Measurements from ENCODE around the gene EHHADH.
A peak's percentile ranks its signal among the peaks of the same experiment; 100 is the strongest.
"Not testable (repeated sequence)": the region's sequence is repeated elsewhere in the genome, so short reads cannot be mapped to it uniquely, and the experiment has no call there.

EHHADH gene

DNA sequence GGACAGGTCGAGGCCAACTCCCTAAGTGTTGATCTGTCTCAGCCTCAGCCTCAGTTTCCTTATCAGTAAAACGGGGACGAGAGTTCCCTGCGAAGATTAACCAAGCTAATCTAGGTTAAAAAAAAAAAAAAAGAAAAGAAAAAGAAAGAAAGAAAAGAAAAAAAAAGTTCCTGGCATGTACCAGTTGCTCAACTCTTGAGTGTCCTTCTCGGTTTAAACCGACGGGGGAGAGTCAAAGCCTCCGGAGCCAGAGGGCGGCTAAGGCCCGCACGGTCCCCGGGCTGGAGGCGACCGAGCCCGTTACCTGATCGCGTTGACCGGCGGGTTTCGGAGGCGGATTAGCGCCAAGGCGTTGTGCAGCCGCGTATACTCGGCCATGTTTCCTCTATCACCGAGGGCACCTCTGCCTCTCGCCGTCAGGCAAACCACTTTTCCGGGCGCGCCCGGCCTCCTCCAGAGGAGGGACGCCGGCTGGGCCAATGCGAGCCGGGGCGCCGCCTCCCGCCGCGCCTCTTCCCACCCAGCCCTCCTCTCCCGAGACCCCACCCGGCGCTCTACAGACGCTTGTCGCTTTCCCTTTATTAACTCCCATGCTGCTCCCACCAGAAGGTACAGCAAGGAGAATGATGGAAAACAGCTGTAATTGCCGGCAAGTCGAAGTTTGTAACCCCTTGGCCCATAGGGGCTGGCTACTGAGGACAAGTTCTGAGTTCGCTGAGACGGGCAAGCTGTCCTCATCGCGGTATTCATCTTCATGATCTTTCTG, at the start of gene EHHADH:
Gene EHHADH, minus strand, starts transcription at position 405 of the 766 bp plus-strand sequence. Its CDS starts 27 bp downstream, at position 378.
- no peaks in the 10 kb centered on the region for H3K4me1 Mint-ChIP-seq
- H3K36me3 Mint-ChIP-seq = no peaks in the 10 kb centered on the region
- peak within 1 kb of the TSS; percentile 56 for H3K27ac Mint-ChIP-seq
- peak within 1 kb of the TSS; percentile 73 for H3K4me3 Mint-ChIP-seq
- H3K9me3 Mint-ChIP-seq = peaks cover 6% of the 10 kb centered on the region
- ATAC-seq = peak; percentile 95
- peak; percentile 17 to 70 for DNase-seq (ENCODE audit: low spot score in 2 of 2)

DNA sequence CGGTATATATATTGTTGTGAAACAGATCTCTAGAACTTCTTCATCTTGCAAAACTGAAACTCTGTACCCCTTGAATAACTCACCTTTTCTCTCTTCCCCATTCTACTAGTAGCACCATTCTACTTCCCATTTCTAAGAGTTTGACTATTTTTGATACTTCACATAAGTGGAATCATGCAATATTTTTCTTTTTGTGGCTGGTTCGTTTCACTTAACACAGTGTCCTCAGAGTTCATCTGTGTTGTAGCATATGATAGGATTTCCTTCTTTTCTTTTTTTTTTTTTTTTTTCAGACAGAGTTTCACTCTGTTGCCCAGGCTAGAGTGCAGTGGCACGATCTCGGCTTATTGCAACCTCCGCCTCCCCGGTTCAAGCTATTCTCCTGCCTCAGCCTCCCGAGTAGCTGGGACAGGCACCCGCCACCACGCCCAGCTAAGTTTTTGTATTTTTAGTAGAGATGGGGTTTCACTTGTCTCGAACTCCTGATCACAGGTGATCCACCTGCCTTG, 46.1 kb upstream of the EHHADH start:
- DNase-seq (ENCODE audit: low spot score in 2 of 2); H3K36me3 Mint-ChIP-seq; H3K27ac Mint-ChIP-seq: not testable (repeated sequence)

DNA sequence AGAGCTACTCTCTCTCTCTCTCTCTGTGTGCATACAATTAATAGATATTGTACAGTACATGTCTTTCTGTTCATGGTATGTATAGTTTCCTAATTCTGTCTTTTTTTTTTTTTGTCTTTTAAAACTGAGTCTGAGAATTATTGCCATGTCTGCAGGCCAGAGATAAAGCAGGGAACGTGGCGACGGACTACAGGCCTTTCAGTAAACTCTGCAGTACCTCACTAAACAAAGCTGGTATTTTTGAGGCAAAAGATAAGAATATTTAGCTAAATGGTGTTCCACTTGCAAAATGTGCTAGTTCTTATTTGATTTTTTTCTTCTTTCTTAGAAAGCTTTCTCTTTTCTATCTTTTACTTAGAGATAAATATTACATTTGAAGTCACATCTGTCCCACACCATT, 44.0 kb upstream of the EHHADH start:
- H3K9me3 Mint-ChIP-seq = no peaks in the 10 kb centered on the region
- DNase-seq (ENCODE audit: low spot score in 2 of 2) (no peak), ATAC-seq (no peak)
- H3K4me1 Mint-ChIP-seq = peaks cover 17% of the 10 kb centered on the region
- no peak overlapping the region for H3K27ac Mint-ChIP-seq
- H3K36me3 Mint-ChIP-seq = peaks cover 6% of the 10 kb centered on the region
- no peak overlapping the region for H3K4me3 Mint-ChIP-seq

More for the DNA sequence above, 46.1 kb upstream of the EHHADH start:
- peaks cover 17% of the 10 kb centered on the region for H3K4me1 Mint-ChIP-seq
- H3K9me3 Mint-ChIP-seq = not testable (repeated sequence)
- peak; percentile 54 for ATAC-seq
- H3K4me3 Mint-ChIP-seq = peak overlapping the region; percentile 7

DNA sequence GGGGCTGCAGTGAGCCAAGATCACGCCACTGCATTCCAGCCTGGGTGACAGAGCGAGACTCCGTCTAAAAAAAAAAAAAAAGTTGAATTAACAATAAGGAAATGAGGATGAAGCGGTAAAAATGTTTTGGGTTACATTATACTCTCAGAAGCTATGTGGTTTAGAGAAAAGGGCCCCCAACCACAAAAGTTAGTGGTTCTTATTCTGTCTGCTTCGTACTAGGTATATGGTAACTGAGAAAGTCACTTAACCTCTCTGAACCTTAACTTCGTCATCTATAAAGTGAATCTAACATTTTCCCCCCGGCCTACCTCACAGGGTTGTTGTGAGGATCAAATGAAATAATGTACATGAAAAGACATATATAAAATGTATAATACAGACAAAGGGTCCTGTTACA, 38.4 kb upstream of the EHHADH start:
- DNase-seq (ENCODE audit: low spot score in 2 of 2) = no peak
- peak; percentile 87 for ATAC-seq
- no peak overlapping the region for H3K27ac Mint-ChIP-seq
- H3K9me3 Mint-ChIP-seq = no peaks in the 10 kb centered on the region
- H3K4me3 Mint-ChIP-seq = no peak overlapping the region
- H3K36me3 Mint-ChIP-seq = peaks cover 33% of the 10 kb centered on the region
- peaks cover 6% of the 10 kb centered on the region for H3K4me1 Mint-ChIP-seq

DNA sequence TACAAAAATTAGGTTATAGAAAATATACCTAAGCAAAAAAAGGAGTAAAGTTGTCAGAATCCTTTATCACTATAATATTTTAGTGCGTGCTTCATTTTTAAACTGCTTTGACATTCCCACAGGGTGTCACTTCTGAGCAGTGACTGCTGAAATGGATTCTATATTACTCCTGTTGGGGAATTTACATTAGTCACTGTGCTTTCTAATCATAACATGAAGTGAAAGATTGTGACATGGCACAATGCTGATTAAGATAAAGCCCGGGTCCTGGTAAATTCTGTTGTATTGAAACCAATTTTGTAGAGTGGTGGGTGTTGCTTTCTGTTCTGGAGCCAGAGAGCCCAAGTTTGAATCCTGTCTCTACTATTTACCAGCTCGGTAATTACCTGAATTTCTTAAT, 36.4 kb upstream of the EHHADH start:
- H3K4me1 Mint-ChIP-seq = peaks cover under 1% of the 10 kb centered on the region
- no peak overlapping the region for H3K27ac Mint-ChIP-seq
- DNase-seq (ENCODE audit: low spot score in 2 of 2) = no peak
- H3K36me3 Mint-ChIP-seq = peaks cover 33% of the 10 kb centered on the region
- ATAC-seq = peak; percentile 94
- H3K4me3 Mint-ChIP-seq = peak overlapping the region; percentile 9
- no peaks in the 10 kb centered on the region for H3K9me3 Mint-ChIP-seq

DNA sequence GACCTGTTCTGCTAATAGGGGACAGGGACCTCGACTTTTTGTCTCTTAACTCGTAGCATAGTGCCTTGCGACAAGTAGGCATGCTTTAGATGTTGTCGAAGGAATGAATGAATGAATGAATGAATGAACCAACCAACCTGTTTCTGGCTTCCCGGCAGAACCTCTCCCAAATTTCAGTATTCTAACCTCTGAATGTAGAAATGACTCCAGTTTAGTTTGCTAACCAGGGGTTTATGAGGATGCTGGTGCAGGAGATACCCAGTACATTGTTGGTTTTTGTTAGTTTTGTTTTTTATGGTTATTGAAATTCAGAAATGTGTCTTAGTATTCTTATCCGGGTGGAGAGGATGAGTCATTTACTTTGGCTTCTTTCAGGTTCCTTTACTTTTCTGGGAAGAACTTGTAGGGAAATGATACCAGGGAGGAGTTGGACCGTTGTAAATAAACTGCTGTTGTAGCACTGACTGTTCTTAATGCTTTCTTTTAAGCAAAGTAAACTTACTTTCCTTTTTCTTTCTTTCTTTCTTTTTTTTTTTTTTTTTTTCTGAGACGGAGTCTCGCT, 29.6 kb upstream of the EHHADH start:
- DNase-seq (ENCODE audit: low spot score in 2 of 2) (no peak), ATAC-seq (no peak)
- H3K9me3 Mint-ChIP-seq = no peaks in the 10 kb centered on the region
- peaks cover 11% of the 10 kb centered on the region for H3K36me3 Mint-ChIP-seq
- H3K4me1 Mint-ChIP-seq = peaks cover 19% of the 10 kb centered on the region
- peak overlapping the region; percentile 91 for H3K27ac Mint-ChIP-seq
- peak overlapping the region; percentile 93 for H3K4me3 Mint-ChIP-seq

DNA sequence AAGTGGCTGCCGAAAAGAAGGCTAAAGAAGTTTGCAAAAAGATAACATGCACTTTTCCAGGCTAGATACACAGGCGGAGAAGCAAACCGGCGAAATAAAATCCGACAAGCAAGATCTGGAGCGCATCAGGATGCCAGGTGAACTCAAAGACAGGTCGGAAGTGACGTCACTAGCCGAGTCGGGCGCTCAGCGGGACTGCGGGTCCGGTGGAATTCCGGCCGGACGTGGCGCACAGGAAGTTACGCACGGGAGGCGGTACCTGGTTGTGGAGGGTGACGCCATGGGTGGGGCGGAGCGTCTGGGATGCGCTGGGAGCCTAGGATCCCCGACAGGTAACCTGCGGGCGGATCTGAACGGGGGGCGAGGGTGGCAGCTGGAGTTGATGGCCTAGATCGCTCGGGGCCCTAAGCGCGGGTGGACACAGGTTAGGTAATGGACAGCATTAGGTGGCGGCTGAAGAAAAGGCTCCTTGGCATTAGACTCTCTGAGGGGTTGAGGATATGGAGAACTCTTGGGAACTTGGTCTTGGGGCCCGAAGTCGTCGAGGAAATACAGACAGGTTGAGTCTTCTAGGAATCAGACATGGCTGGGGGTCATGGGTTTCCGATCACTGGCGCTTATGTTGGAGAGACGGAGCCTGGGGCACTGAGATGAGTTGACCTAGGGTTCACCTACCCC, 29.0 kb upstream of the EHHADH start:
- peaks cover 19% of the 10 kb centered on the region for H3K4me1 Mint-ChIP-seq
- H3K36me3 Mint-ChIP-seq = peaks cover 11% of the 10 kb centered on the region

DNA sequence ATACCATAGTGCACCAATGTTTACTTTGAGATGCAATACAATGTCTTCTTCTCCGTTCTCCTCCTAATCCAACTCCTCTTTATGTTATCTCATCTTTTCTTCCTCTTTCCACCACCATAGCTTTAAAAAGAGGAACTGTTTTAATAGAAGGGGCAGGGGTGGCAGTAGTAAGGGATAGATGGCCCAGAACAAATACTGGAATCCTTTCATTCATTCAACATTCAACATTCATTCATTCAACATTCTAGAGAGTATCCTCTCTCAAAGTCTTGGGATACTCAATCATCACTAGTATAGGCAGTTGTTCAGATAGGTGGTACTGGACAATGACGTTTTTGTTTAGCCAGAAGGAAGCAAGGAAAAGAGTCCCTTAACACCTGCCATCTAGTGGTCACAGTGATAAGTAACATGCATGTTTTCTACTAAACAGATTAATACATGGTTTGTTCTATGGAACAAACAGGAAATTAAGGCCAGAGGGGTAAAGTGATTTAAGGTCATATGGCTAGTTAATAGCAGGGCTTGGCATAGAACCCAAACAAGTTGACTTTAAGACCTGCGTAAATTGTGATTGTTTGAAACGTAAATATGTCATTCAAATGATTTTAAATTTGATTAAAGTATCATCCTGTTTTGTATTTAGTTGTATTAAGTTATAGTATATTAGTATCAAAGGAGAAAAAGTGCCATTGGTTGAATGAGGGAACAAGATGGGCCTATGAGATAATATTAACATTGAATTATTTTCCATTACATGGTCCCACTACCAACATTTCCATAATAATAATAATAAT, 26.9 kb upstream of the EHHADH start:
- peaks cover 11% of the 10 kb centered on the region for H3K36me3 Mint-ChIP-seq

More for the DNA sequence above, 29.0 kb upstream of the EHHADH start:
- peak; percentile 75 to 94 for DNase-seq (ENCODE audit: low spot score in 2 of 2)
- peak overlapping the region; percentile 91 for H3K27ac Mint-ChIP-seq
- ATAC-seq = peak; percentile 99
- H3K4me3 Mint-ChIP-seq = peak overlapping the region; percentile 93
- no peaks in the 10 kb centered on the region for H3K9me3 Mint-ChIP-seq

DNA sequence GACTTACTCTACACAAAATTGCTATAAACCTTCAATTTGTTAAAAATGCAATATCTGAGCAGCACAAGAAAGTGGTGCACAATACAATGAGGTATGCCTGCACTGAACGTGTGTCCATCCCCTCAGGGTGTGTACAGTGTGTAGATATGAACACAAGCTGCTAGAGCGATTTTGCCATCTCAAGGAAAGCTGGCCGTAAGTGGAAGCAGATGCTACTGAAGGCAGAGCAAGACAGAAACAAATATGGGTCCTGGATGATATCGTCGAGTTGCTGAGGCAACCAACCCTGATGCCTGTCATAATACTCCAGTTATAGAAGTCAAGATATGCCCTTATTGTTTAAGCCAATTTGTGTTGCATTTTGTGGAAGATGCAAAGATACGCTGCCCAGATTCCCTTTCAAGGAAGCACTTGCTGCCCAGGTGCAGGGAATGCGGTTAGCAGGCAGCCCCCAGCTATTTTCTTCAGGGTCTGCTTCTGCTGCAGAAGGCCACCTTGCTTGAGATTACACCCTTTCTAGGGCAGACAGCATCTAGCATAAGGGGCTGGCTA, 25.8 kb upstream of the EHHADH start:
- no peaks in the 10 kb centered on the region for H3K9me3 Mint-ChIP-seq
- peaks cover 19% of the 10 kb centered on the region for H3K4me1 Mint-ChIP-seq
- no peak for DNase-seq (ENCODE audit: low spot score in 2 of 2)
- no peak overlapping the region for H3K4me3 Mint-ChIP-seq
- no peak for ATAC-seq
- peaks cover 11% of the 10 kb centered on the region for H3K36me3 Mint-ChIP-seq
- H3K27ac Mint-ChIP-seq = no peak overlapping the region

More for the DNA sequence above, 26.9 kb upstream of the EHHADH start:
- H3K4me3 Mint-ChIP-seq = no peak overlapping the region
- no peak overlapping the region for H3K27ac Mint-ChIP-seq
- peaks cover 19% of the 10 kb centered on the region for H3K4me1 Mint-ChIP-seq
- ATAC-seq (no peak), DNase-seq (ENCODE audit: low spot score in 2 of 2) (no peak)
- H3K9me3 Mint-ChIP-seq = no peaks in the 10 kb centered on the region

DNA sequence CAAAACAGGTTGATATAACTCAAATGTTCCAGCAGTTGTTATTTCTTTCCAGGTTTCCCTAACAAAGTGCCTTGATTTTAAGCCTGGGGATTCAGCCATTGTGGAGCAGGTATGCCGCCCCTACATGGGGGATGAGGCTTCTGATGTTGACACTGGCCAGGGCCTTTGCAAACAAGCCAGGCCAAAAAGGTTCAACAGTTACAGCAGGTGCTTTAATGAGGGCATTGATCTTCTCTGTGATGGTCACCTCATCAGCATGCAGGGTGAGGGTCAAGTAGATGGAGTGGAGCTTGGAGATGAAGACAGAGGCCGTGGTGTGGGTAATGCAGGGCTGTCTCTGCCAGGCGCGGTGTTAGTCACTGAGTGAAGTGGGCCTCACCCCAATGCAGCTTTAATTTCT, 22.6 kb upstream of the EHHADH start:
- DNase-seq (ENCODE audit: low spot score in 2 of 2) (no peak), ATAC-seq (no peak)
- H3K4me1 Mint-ChIP-seq = no peaks in the 10 kb centered on the region
- no peak overlapping the region for H3K27ac Mint-ChIP-seq
- no peaks in the 10 kb centered on the region for H3K36me3 Mint-ChIP-seq
- no peak overlapping the region for H3K4me3 Mint-ChIP-seq
- H3K9me3 Mint-ChIP-seq = no peaks in the 10 kb centered on the region

DNA sequence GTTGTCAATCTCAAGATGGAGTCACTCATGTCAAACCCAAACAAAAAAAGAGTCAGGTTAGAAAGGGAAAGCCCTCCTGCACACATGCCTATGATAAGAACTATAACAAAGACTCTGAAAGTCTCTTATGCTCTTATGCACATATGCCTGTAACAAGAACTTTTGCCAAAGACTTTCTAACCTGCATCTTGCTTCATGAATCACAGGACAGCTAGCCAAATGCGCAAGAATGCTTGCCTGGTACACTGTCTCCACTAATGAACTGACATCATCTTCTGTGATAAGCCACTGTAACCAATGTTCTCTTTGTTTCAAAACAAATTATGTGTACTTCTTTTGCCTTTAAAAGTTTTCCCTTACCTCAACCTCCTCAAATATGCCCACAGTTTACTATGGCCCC, 18.2 kb upstream of the EHHADH start:
- H3K4me3 Mint-ChIP-seq = no peak overlapping the region
- no peak for DNase-seq (ENCODE audit: low spot score in 2 of 2)
- no peaks in the 10 kb centered on the region for H3K36me3 Mint-ChIP-seq
- ATAC-seq = no peak
- no peaks in the 10 kb centered on the region for H3K4me1 Mint-ChIP-seq
- H3K27ac Mint-ChIP-seq = no peak overlapping the region
- H3K9me3 Mint-ChIP-seq = no peaks in the 10 kb centered on the region

DNA sequence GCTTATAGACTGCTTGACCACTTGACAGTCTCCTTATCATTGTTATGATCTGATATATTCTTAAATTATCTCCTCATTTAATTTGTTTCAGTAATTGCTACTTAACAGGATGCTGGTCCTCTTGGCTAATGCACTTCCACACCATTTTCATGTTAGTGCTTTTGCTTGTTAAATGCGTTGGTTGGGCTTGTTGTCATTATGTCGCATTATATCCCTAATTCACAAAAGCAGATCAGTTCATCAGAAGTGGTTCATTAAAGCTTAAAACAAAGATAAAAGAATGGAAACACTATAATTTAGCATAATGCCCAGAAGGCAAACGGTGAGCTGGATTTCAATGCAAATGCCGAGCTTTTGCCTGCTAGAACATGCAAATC, 17.1 kb upstream of the EHHADH start:
- H3K27ac Mint-ChIP-seq = no peak overlapping the region
- H3K36me3 Mint-ChIP-seq = no peaks in the 10 kb centered on the region
- ATAC-seq (no peak), DNase-seq (ENCODE audit: low spot score in 2 of 2) (no peak)
- H3K9me3 Mint-ChIP-seq = no peaks in the 10 kb centered on the region
- H3K4me1 Mint-ChIP-seq = no peaks in the 10 kb centered on the region
- H3K4me3 Mint-ChIP-seq = no peak overlapping the region

DNA sequence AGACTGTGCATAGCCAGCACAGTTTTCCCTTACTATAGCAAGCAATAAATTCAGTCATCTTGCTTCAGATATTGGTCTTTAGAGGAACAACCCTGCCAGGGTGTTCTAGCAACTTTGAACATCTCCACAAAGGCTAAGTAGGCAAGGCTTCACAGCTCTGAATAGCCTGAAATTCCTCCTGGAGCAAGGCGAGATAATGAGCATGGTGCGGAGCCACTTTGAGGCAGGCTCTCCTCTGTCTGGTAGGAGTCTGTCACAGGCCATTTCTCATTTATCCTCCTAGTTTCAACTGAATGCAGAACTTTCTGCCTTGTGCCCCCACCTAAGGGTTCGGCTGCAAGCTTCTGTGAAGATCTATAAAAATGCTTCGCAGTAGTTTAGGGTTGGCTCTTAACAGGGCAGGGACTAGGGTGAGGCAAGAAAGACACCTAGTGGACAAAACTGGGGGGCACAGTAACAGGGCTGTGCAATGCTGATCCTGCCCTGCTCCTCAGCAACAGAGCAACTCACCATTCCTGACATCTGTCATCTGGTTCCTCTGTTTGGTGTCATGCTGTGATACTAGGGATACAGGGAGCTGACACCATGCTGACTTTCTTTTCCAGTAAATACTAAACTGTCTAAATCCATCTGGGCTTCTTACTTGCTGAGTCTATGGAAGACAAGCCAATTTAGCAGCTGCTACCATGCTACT, 16.6 kb upstream of the EHHADH start:
- H3K36me3 Mint-ChIP-seq = no peaks in the 10 kb centered on the region
- H3K27ac Mint-ChIP-seq = no peak overlapping the region
- ATAC-seq = peak; percentile 73
- H3K9me3 Mint-ChIP-seq = no peaks in the 10 kb centered on the region
- H3K4me1 Mint-ChIP-seq = no peaks in the 10 kb centered on the region
- no peak overlapping the region for H3K4me3 Mint-ChIP-seq
- no peak for DNase-seq (ENCODE audit: low spot score in 2 of 2)

DNA sequence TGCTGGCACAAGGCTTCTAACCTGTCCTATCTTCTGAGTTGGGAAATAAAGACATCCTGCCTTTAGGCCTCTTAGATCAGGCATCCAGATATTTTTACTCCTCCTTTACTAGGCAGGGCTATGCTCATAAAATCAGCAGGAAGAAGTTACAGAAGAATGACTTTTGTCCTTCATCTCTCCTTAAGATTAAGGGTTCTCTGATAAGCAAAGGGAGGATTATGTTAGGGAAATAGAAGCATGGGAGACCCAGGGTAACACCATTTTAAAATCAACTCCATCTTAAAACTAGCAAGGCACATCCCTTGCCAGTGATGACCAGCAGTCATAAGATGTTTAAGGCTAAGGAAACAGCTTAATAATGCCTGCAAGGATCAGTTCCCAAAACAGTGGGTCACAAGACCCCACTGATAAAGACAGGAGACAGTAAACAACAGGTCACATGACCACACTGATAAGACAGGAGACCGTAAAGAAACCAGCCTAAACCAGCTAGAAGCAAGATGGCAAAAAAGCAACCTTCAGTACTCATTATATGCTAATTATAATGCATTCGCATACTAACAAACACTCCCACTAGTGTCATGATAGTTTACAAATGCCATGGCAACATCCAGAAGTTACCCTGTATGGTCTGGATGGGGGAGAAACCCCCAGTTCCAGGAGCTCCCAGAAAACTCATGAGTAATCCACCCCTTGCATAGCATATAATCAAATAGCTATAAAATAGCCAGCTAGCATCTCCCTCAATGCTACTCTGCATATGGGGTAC, 14.5 kb upstream of the EHHADH start:
- H3K4me3 Mint-ChIP-seq = no peak overlapping the region
- H3K36me3 Mint-ChIP-seq = no peaks in the 10 kb centered on the region
- ATAC-seq (no peak), DNase-seq (ENCODE audit: low spot score in 2 of 2) (no peak)
- H3K27ac Mint-ChIP-seq = no peak overlapping the region
- H3K9me3 Mint-ChIP-seq = no peaks in the 10 kb centered on the region
- H3K4me1 Mint-ChIP-seq = no peaks in the 10 kb centered on the region
